ENCODE measurements around the gene IL1F10. TPM values are rescaled to one million over a fixed set of nuclear protein-coding genes. Genes with fewer than 3 reads are reported as not detected.

The IL1F10 gene, protein sequence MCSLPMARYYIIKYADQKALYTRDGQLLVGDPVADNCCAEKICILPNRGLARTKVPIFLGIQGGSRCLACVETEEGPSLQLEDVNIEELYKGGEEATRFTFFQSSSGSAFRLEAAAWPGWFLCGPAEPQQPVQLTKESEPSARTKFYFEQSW
- not detected for total RNA-seq
- not detected for polyA plus RNA-seq
- not detected for total RNA-seq

DNA sequence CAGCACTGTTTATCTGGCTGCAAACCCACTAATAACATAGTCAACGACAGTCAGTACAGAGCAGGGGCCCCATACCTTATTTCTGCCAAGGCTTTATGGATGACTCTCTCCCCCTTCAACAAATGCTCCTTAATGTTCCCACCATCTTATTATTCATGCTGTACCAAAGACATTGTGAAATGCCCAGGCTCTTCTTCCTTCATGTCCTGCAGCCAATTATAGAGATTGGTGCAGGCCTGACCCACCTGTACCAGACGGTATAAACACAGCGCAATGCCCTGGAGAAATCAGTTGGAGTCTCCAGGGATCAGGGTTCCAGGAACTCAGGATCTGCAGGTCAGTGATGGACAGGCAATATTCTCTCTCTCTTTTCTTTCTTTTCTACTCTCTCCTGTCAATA lies at the start of gene IL1F10:
IL1F10 (plus strand) TSS at position 290 of the 400 bp plus-strand sequence. CDS start 4,769 bp downstream, outside the sequence.
- Histone ChIP-seq H3K4me3 (ENCODE audit: low read length) (no peak within 1 kb of the TSS), H3K9me3 (ENCODE audit: control insufficient read depth in 2 of 3, low read length in 3 of 3) (no peaks in the 10 kb centered on the region), H3K27me3 (ENCODE audit: control insufficient read depth in 2 of 2, insufficient read depth in 2 of 2, low read length in 2 of 2) (no peaks in the 10 kb centered on the region), H3K36me3 (ENCODE audit: control insufficient read depth in 2 of 3, insufficient read depth in 3 of 3, low read length in 3 of 3) (no peaks in the 10 kb centered on the region), H3K4me1 (ENCODE audit: control insufficient read depth in 2 of 2, insufficient read depth in 2 of 2, low read length in 2 of 2) (no peaks in the 10 kb centered on the region), H3K27ac (ENCODE audit: low read depth, low read length) (no peak within 1 kb of the TSS)
- ATAC-seq (no peak), DNase-seq (no peak)
- ChIA-PET CTCF (interaction anchor here (0.7 kb wide), 1 partner anchor 12 kb away, joined by 3 read pairs; no protein-coding TSS in a partner anchor), POLR2A (no interaction called here)
- Mint-ChIP-seq H3K9me3 (peaks cover 0 to 7% (median 0%) of the 10 kb centered on the region in 11 donors), H3K27ac (no peak within 1 kb of the TSS), H3K4me3 (no peak within 1 kb of the TSS), H3K27me3 (peaks cover 0 to 31% (median 0%) of the 10 kb centered on the region in 5 donors), H3K36me3 (peaks cover 0 to 5% (median 3%) of the 10 kb centered on the region in 5 donors), H3K4me1 (peaks cover 0 to 6% (median 0%) of the 10 kb centered on the region in 7 donors)
- intact Hi-C loops (cut with micrococcal nuclease): no loop called here

DNA sequence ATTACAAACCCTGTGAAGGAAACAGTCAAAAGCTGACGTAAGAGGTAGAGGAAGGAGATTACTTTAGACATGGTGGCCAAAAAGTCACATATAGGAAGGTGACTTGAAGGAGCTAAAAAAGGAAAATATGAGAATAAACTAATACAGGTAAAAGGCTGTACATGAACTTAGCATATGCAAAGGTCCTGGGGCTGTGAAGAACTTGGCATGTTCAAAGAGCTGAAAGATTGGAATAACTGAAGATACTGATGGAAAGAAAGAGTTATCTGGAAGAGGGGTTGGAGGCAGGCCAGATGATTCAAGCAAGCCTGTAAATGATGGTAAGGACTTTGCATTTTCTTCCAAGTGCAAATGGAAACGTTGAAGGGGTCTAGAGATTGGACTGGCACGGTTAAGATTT lies 49.3 kb upstream of the IL1F10 start:
- H3K36me3 ChIP-seq (ENCODE audit: control insufficient read depth in 2 of 3, insufficient read depth in 3 of 3, low read length in 3 of 3): no peaks in the 10 kb centered on the region
- peaks cover 0 to 34% (median 20%) of the 10 kb centered on the region in 7 donors for H3K4me1 Mint-ChIP-seq
- H3K4me3 Mint-ChIP-seq: no peak overlapping the region
- no peak overlapping the region for H3K27ac ChIP-seq (ENCODE audit: low read depth, low read length)
- DNase-seq: no peak
- peaks cover 0 to 8% of the 10 kb centered on the region in 2 donors for H3K4me1 ChIP-seq (ENCODE audit: control insufficient read depth in 2 of 2, insufficient read depth in 2 of 2, low read length in 2 of 2)
- ChIA-PET CTCF (no interaction called here), POLR2A (no interaction called here)
- no peak overlapping the region for H3K4me3 ChIP-seq (ENCODE audit: low read length)
- ATAC-seq: no peak
- peaks cover 2 to 12% (median 7%) of the 10 kb centered on the region in 5 donors for H3K36me3 Mint-ChIP-seq
- H3K9me3 Mint-ChIP-seq: peaks cover 0 to 20% (median 6%) of the 10 kb centered on the region in 11 donors
- peaks cover 0 to 3% of the 10 kb centered on the region in 2 donors for H3K27me3 ChIP-seq (ENCODE audit: control insufficient read depth in 2 of 2, insufficient read depth in 2 of 2, low read length in 2 of 2)
- peaks cover 0 to 43% (median 5%) of the 10 kb centered on the region in 5 donors for H3K27me3 Mint-ChIP-seq
- intact Hi-C loops (cut with micrococcal nuclease): loop anchor here in 1 of 2 donors (5.0 kb wide), 1 partner anchor 36 kb away; no protein-coding TSS in a partner anchor
- no peaks in the 10 kb centered on the region for H3K9me3 ChIP-seq (ENCODE audit: control insufficient read depth in 2 of 3, low read length in 3 of 3)
- H3K27ac Mint-ChIP-seq: no peak overlapping the region

DNA sequence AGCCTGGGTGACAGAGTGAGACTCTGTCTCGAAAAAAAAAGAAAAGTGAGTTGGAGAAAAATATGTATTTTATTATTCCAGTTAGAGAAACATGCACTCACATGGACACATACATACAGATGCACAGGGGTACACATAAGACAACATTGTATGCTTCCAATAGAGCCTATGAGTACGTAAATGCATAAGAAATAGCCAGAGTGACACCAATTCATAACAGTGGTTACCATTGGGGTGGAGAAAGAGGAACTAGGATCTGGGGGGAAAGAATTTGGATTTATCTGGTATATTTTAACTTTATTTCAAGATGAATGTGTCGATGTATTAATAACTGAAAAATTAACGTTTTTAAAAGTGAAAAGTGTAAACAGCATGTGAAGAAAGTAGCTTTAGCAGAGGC lies 46.5 kb upstream of the IL1F10 start:
- Mint-ChIP-seq H3K9me3 (peaks cover 0 to 20% (median 6%) of the 10 kb centered on the region in 11 donors), H3K4me1 (peaks cover 0 to 17% (median 5%) of the 10 kb centered on the region in 7 donors), H3K27me3 (peaks cover 0 to 60% (median 9%) of the 10 kb centered on the region in 5 donors), H3K4me3 (no peak overlapping the region), H3K27ac (no peak overlapping the region), H3K36me3 (peaks cover 2 to 12% (median 7%) of the 10 kb centered on the region in 5 donors)
- DNase-seq: no peak
- ChIA-PET POLR2A (no interaction called here), CTCF (no interaction called here)
- Histone ChIP-seq H3K27me3 (ENCODE audit: control insufficient read depth in 2 of 2, insufficient read depth in 2 of 2, low read length in 2 of 2) (peaks cover 0 to 3% of the 10 kb centered on the region in 2 donors), H3K4me3 (ENCODE audit: low read length) (no peak overlapping the region), H3K9me3 (ENCODE audit: control insufficient read depth in 2 of 3, low read length in 3 of 3) (no peaks in the 10 kb centered on the region), H3K36me3 (ENCODE audit: control insufficient read depth in 2 of 3, insufficient read depth in 3 of 3, low read length in 3 of 3) (no peaks in the 10 kb centered on the region), H3K4me1 (ENCODE audit: control insufficient read depth in 2 of 2, insufficient read depth in 2 of 2, low read length in 2 of 2) (no peaks in the 10 kb centered on the region), H3K27ac (ENCODE audit: low read depth, low read length) (no peak overlapping the region)
- intact Hi-C loops (cut with micrococcal nuclease): no loop called here
- no peak for ATAC-seq

DNA sequence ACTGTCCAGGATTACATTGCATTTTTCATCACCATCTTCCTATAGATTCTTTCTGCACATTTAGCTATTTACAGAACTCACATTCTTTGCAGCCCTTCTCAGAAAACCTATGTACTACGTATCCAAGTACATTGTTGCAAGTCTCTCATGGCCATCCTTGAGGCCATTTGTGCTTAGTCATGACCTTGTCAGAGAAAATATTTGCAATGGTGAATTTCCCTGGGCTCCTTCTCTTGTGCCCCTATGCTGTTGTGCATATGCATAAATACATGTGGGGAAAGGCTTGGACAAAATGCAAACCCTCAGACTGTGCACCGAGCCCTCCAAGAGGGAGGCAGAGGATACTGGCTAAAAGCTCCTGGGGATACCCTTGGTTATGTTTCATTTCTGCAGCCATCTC lies 43.0 kb upstream of the IL1F10 start:
- Histone ChIP-seq H3K4me1 (ENCODE audit: control insufficient read depth in 2 of 2, insufficient read depth in 2 of 2, low read length in 2 of 2) (no peaks in the 10 kb centered on the region), H3K4me3 (ENCODE audit: low read length) (no peak overlapping the region), H3K9me3 (ENCODE audit: control insufficient read depth in 2 of 3, low read length in 3 of 3) (no peaks in the 10 kb centered on the region), H3K27me3 (ENCODE audit: control insufficient read depth in 2 of 2, insufficient read depth in 2 of 2, low read length in 2 of 2) (no peaks in the 10 kb centered on the region), H3K27ac (ENCODE audit: low read depth, low read length) (no peak overlapping the region), H3K36me3 (ENCODE audit: control insufficient read depth in 2 of 3, insufficient read depth in 3 of 3, low read length in 3 of 3) (no peaks in the 10 kb centered on the region)
- ChIA-PET POLR2A (interaction anchor here (0.6 kb wide), 1 partner anchor 27 kb away, joined by 3 read pairs; no protein-coding TSS in a partner anchor), CTCF (no interaction called here)
- H3K36me3 Mint-ChIP-seq: no peaks in the 10 kb centered on the region
- H3K9me3 Mint-ChIP-seq: peaks cover 0 to 4% (median 0%) of the 10 kb centered on the region in 11 donors
- H3K27ac Mint-ChIP-seq: no peak overlapping the region
- intact Hi-C loops (cut with micrococcal nuclease): no loop called here
- H3K4me3 Mint-ChIP-seq: no peak overlapping the region
- no peak for DNase-seq
- peaks cover 0 to 5% (median 0%) of the 10 kb centered on the region in 7 donors for H3K4me1 Mint-ChIP-seq
- ATAC-seq: no peak
- H3K27me3 Mint-ChIP-seq: peaks cover 0 to 58% (median 7%) of the 10 kb centered on the region in 5 donors

DNA sequence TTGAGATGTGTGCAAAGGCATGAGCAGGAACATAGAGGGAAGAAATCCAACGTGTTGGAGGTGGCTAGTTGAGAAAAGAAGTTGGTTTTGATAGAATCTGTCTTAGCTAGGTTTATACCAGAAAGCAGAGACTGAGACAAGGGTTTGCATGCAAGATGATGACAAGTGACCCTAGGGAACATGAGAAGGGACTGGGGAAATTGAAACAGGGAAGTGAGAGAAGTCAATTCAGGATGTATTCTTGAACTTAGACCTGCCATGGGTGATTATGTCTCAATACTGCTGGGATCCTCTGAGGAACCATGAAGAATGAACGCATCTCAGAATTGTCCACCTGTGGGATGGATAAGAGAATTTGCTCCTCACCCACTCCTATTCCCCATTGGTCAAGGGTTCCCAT lies 42.0 kb upstream of the IL1F10 start:
- Histone ChIP-seq H3K9me3 (ENCODE audit: control insufficient read depth in 2 of 3, low read length in 3 of 3) (no peaks in the 10 kb centered on the region), H3K4me1 (ENCODE audit: control insufficient read depth in 2 of 2, insufficient read depth in 2 of 2, low read length in 2 of 2) (no peaks in the 10 kb centered on the region), H3K27me3 (ENCODE audit: control insufficient read depth in 2 of 2, insufficient read depth in 2 of 2, low read length in 2 of 2) (no peaks in the 10 kb centered on the region), H3K4me3 (ENCODE audit: low read length) (no peak overlapping the region), H3K27ac (ENCODE audit: low read depth, low read length) (no peak overlapping the region), H3K36me3 (ENCODE audit: control insufficient read depth in 2 of 3, insufficient read depth in 3 of 3, low read length in 3 of 3) (no peaks in the 10 kb centered on the region)
- CTCF ChIA-PET: no interaction called here
- H3K27ac Mint-ChIP-seq: no peak overlapping the region
- H3K9me3 Mint-ChIP-seq: peaks cover 0 to 3% (median 0%) of the 10 kb centered on the region in 11 donors
- POLR2A ChIA-PET: no interaction called here
- H3K36me3 Mint-ChIP-seq: no peaks in the 10 kb centered on the region
- intact Hi-C loops (cut with micrococcal nuclease): no loop called here
- DNase-seq (no peak), ATAC-seq (no peak)
- H3K27me3 Mint-ChIP-seq: peaks cover 0 to 62% (median 7%) of the 10 kb centered on the region in 5 donors
- peaks cover 0 to 5% (median 0%) of the 10 kb centered on the region in 7 donors for H3K4me1 Mint-ChIP-seq
- no peak overlapping the region for H3K4me3 Mint-ChIP-seq

DNA sequence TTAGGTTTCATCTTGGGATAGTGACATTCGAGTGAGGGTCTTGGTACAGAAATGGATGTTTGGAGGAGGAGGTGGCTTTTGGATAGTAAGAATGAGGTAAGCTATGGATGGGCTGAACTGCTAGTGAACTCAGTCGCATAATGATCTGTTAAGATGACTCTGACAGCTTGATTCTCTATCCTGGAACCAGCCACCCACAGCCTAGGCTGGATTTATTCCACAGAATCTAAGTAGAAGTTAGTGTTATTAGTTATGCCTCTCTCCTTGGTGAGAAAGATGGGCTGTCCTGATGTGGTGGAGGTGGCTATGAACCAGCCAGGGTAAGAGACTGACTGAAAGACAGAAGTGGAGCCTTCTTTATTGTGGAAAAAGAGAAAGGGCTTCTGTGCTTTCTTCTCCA lies 40.1 kb upstream of the IL1F10 start:
- Histone ChIP-seq H3K36me3 (ENCODE audit: control insufficient read depth in 2 of 3, insufficient read depth in 3 of 3, low read length in 3 of 3) (no peaks in the 10 kb centered on the region), H3K9me3 (ENCODE audit: control insufficient read depth in 2 of 3, low read length in 3 of 3) (no peaks in the 10 kb centered on the region), H3K27me3 (ENCODE audit: control insufficient read depth in 2 of 2, insufficient read depth in 2 of 2, low read length in 2 of 2) (no peaks in the 10 kb centered on the region), H3K4me3 (ENCODE audit: low read length) (no peak overlapping the region), H3K4me1 (ENCODE audit: control insufficient read depth in 2 of 2, insufficient read depth in 2 of 2, low read length in 2 of 2) (no peaks in the 10 kb centered on the region), H3K27ac (ENCODE audit: low read depth, low read length) (no peak overlapping the region)
- H3K4me3 Mint-ChIP-seq: no peak overlapping the region
- ChIA-PET CTCF (no interaction called here), POLR2A (interaction anchor here (1.3 kb wide), 1 partner anchor 41 kb away, joined by 4 read pairs; no protein-coding TSS in a partner anchor)
- H3K27ac Mint-ChIP-seq: no peak overlapping the region
- DNase-seq (no peak), ATAC-seq (no peak)
- H3K4me1 Mint-ChIP-seq: peaks cover 0 to 7% (median 0%) of the 10 kb centered on the region in 7 donors
- intact Hi-C loops (cut with micrococcal nuclease): no loop called here
- peaks cover 0 to 68% (median 7%) of the 10 kb centered on the region in 5 donors for H3K27me3 Mint-ChIP-seq
- H3K9me3 Mint-ChIP-seq: peaks cover 0 to 3% (median 0%) of the 10 kb centered on the region in 11 donors
- H3K36me3 Mint-ChIP-seq: no peaks in the 10 kb centered on the region

DNA sequence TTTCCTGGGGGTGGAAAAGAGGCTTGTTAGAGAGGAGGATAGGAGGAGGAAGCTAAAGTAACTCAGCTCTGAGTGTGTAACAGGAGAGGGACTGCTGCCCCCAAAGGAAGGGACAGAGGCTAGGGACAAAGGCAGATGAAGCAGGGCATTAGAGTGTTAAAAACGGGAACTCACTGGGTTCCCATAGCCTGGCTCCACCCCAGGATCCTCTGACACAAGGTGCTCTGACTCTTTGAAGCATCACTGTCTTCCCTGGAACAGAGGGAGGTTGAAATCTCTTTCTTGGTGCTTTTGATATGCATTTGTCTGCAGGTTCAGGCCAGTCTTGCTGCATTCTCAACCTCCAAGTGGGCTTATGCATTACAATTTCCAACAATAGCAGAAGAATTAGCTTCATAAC lies 39.7 kb upstream of the IL1F10 start:
- Mint-ChIP-seq H3K27me3 (peaks cover 0 to 66% (median 7%) of the 10 kb centered on the region in 5 donors), H3K27ac (no peak overlapping the region), H3K4me1 (peaks cover 0 to 7% (median 0%) of the 10 kb centered on the region in 7 donors), H3K36me3 (no peaks in the 10 kb centered on the region), H3K9me3 (peaks cover 0 to 3% (median 0%) of the 10 kb centered on the region in 11 donors), H3K4me3 (no peak overlapping the region)
- Histone ChIP-seq H3K27me3 (ENCODE audit: control insufficient read depth in 2 of 2, insufficient read depth in 2 of 2, low read length in 2 of 2) (no peaks in the 10 kb centered on the region), H3K27ac (ENCODE audit: low read depth, low read length) (no peak overlapping the region), H3K9me3 (ENCODE audit: control insufficient read depth in 2 of 3, low read length in 3 of 3) (no peaks in the 10 kb centered on the region), H3K36me3 (ENCODE audit: control insufficient read depth in 2 of 3, insufficient read depth in 3 of 3, low read length in 3 of 3) (no peaks in the 10 kb centered on the region), H3K4me1 (ENCODE audit: control insufficient read depth in 2 of 2, insufficient read depth in 2 of 2, low read length in 2 of 2) (no peaks in the 10 kb centered on the region), H3K4me3 (ENCODE audit: low read length) (no peak overlapping the region)
- POLR2A ChIA-PET: interaction anchor here (1.3 kb wide), 1 partner anchor 40 kb away, joined by 4 read pairs; no protein-coding TSS in a partner anchor
- intact Hi-C loops (cut with micrococcal nuclease): no loop called here
- CTCF ChIA-PET: no interaction called here
- DNase-seq (no peak), ATAC-seq (no peak)
